ENCODE measurements around the gene TRPM3.

TRPM3 gene

GRCh38 chr9:70696694-70697335 lies 424.6 kb downstream of the TRPM3 start:
- no peak overlapping the region for H3K4me3 ChIP-seq (replicated peaks; ENCODE audit: low read depth, low read length)
- TF ChIP-seq, protein P1, sequence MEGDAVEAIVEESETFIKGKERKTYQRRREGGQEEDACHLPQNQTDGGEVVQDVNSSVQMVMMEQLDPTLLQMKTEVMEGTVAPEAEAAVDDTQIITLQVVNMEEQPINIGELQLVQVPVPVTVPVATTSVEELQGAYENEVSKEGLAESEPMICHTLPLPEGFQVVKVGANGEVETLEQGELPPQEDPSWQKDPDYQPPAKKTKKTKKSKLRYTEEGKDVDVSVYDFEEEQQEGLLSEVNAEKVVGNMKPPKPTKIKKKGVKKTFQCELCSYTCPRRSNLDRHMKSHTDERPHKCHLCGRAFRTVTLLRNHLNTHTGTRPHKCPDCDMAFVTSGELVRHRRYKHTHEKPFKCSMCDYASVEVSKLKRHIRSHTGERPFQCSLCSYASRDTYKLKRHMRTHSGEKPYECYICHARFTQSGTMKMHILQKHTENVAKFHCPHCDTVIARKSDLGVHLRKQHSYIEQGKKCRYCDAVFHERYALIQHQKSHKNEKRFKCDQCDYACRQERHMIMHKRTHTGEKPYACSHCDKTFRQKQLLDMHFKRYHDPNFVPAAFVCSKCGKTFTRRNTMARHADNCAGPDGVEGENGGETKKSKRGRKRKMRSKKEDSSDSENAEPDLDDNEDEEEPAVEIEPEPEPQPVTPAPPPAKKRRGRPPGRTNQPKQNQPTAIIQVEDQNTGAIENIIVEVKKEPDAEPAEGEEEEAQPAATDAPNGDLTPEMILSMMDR (IDR thresholded peaks at IDR 0.05; ENCODE audit: low read depth, low read length, missing control alignments): no peak
- no peak for DNase-seq (ENCODE audit: extremely low read depth, low read depth)

- TF ChIP-seq, protein P1 (IDR thresholded peaks at IDR 0.05; ENCODE audit: low read depth, low read length, missing control alignments): no peak
- no peak overlapping the region for H3K4me3 ChIP-seq (replicated peaks; ENCODE audit: low read depth, low read length)
- DNase-seq (ENCODE audit: extremely low read depth, low read depth): no peak
Measured at GRCh38 chr9:70694758-70695157, 426.7 kb downstream of the TRPM3 start.

GRCh38 chr9:70693186-70693585 lies 428.2 kb downstream of the TRPM3 start:
- H3K4me3 ChIP-seq (replicated peaks; ENCODE audit: low read depth, low read length): no peak overlapping the region
- DNase-seq (ENCODE audit: extremely low read depth, low read depth): no peak
- TF ChIP-seq, protein P1 (IDR thresholded peaks at IDR 0.05; ENCODE audit: low read depth, low read length, missing control alignments): no peak

- no peak for DNase-seq (ENCODE audit: extremely low read depth, low read depth)
- no peak overlapping the region for H3K4me3 ChIP-seq (replicated peaks; ENCODE audit: low read depth, low read length)
- TF ChIP-seq, protein P1 (IDR thresholded peaks at IDR 0.05; ENCODE audit: low read depth, low read length, missing control alignments): no peak
Measured at GRCh38 chr9:70692431-70692830, 429.0 kb downstream of the TRPM3 start.

DNA sequence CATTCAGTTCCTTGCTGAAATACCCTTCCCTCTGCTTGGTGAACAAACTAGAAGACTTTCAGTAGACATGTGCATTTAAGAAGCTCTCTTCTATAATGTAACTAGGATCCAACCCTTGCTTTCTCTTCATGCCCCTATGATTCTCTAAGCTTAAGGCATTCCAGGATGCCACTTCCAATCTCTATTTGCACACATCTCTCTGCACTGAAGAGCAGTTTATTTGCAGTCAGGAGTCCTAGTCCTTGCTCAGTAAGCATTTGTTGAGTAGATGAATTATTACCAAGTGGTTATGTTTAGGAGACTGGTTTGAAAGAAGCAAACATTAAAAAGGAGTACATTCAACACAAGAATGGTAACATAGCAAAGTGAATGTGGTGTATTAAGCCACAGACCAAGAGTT lies 432.7 kb downstream of the TRPM3 start:
- TF ChIP-seq, protein P1 (IDR thresholded peaks at IDR 0.05; ENCODE audit: low read depth, low read length, missing control alignments): no peak
- no peak for DNase-seq (ENCODE audit: extremely low read depth, low read depth)
- no peak overlapping the region for H3K4me3 ChIP-seq (replicated peaks; ENCODE audit: low read depth, low read length)

- H3K4me3 ChIP-seq (replicated peaks; ENCODE audit: low read depth, low read length): no peak overlapping the region
- TF ChIP-seq, protein P1 (IDR thresholded peaks at IDR 0.05; ENCODE audit: low read depth, low read length, missing control alignments): no peak
Measured at GRCh38 chr9:70683841-70684240, 437.6 kb downstream of the TRPM3 start.

GRCh38 chr9:70682298-70682697 lies 439.1 kb downstream of the TRPM3 start:
- DNase-seq (ENCODE audit: extremely low read depth, low read depth): no peak
- no peak overlapping the region for H3K4me3 ChIP-seq (replicated peaks; ENCODE audit: low read depth, low read length)
- TF ChIP-seq, protein P1 (IDR thresholded peaks at IDR 0.05; ENCODE audit: low read depth, low read length, missing control alignments): no peak

More at GRCh38 chr9:70683841-70684240, 437.6 kb downstream of the TRPM3 start:
- DNase-seq (ENCODE audit: extremely low read depth, low read depth): no peak
